Activated CD4-positive, alpha-beta T cell treated with anti-CD3 and anti-CD28 coated beads for 4 hours (primary cell): ENCODE data around the gene ASB6.
A peak's percentile ranks its signal among the peaks of the same experiment; 100 is the strongest.

Source experiments
- DNase-seq, 2 donors: peaks; one replicate each; pipeline ENCODE4 v3.0.0-alpha.2; 2020

Gene ASB6, protein sequence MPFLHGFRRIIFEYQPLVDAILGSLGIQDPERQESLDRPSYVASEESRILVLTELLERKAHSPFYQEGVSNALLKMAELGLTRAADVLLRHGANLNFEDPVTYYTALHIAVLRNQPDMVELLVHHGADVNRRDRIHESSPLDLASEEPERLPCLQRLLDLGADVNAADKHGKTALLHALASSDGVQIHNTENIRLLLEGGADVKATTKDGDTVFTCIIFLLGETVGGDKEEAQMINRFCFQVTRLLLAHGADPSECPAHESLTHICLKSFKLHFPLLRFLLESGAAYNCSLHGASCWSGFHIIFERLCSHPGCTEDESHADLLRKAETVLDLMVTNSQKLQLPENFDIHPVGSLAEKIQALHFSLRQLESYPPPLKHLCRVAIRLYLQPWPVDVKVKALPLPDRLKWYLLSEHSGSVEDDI

DNA sequence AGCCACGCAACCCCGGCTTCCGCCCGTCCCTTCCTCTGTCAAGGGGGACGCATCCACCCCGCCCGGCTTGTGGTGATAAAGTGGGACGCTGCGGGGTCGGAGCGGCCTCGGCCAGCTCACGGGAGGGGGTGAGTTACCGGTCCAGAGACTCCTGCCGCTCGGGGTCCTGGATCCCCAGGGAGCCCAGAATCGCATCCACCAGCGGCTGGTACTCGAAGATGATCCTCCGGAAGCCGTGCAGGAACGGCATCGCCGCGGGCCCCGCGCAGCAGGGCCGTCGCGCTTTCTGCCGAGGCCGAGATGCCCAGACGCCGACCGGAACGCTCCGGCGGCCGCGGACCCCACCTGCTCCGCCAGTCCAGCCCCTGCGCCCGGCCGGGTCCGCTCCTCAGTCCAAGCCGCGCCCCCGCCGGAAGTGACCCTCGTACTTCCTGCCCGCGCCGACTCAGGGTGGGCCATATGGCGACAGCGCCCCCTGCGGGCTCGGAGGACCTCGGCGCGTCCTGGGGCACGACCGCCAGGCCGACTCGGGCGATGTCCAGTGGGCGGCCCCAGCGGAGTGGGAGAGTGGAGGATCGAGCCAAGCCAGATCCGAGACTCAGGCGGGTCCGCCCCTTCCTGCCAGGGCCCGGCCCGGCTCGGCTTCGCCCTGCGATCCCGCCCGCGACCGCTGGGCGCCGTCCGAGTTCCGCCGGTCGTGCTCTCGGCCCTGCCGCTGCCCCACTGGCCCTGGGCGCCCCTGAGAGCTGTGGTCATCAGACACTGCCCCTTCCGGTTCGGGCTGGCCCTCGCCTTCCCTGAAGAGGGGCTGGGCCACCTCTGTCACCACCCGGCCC, at the start of gene ASB6:
Gene ASB6 (minus strand): TSS at position 402 of the 836 bp plus-strand sequence. CDS start 152 bp downstream, at position 250.
- DNase-seq, result peak; percentile 88 to 89

DNA sequence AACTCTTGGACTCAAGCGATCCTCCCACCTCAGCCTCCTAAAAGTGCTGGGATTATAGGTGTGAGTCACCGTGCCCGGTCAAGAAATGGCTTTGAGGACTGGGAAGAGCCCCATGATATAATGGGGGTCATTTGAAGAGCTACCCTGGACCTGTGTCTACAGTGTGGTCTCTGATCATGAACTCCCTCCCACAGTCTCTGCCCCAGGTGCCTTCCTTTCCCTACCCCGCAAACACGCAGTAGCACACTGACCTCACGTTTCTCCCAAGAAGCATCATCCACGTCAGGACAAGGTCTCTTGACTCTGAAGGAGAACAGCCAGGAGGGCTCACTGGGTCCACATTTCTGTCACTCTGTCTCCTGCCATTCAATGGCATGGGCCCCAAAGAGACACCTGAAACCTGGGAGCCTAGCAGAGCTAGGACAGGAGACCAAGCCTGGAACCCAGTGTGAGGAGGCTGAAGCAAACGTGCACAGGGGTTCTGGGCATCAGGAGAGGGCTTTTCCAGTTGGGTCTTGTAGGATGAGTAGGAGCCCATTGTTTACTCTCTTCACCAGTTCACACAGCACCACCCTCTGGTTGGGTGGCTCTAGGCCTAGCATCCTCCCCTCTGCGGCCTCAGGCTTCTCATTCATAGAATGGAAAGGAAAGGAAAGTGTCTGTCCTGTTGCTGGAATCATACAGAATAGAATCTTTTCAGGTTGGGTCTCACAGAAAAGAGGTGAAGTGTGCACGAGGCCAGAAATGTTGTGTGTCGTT, 46.5 kb upstream of the ASB6 start:
- no peak for DNase-seq

GRCh38 chr9:129687391-129687790, 45.4 kb upstream of the ASB6 start:
- DNase-seq, result no peak

GRCh38 chr9:129686736-129687135, 44.8 kb upstream of the ASB6 start:
- no peak for DNase-seq

GRCh38 chr9:129685933-129686259, 43.9 kb upstream of the ASB6 start:
- DNase-seq, result no peak

DNA sequence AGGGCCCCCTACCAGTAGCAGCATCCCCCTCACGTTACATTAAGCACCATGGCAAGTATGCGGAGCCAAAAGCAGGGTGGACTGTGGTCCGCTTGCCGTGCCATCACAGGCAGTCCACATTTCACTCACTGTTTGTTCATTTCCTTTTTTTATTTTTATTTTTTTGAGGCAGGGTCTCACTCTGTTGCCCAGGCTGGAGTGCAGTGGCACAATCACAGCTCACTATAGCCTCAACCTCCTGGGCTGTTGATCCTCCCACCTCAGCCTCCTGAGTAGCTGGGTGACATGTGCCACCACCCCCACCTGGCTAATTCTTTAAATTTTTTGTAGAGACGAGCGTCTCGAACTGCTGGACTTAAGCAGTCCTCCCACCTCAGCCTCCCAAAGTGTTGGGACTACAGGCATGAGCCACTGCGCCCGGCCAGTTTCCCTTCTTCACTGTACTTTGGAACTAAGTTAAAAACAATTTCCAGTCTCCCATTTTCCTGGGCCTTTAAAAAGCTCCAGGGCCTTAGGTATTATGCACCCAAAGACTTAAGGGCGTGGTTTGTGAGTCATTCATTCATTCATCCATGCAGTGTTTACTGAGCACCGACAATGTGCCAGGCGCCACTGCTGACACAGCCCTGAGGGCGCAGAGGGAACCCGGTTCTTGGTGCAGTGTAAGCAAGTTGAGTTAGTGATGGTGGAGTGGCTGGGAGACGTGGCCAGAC, 43.4 kb upstream of the ASB6 start:
- no peak for DNase-seq

GRCh38 chr9:129682381-129682780, 40.4 kb upstream of the ASB6 start:
- no peak for DNase-seq

DNA sequence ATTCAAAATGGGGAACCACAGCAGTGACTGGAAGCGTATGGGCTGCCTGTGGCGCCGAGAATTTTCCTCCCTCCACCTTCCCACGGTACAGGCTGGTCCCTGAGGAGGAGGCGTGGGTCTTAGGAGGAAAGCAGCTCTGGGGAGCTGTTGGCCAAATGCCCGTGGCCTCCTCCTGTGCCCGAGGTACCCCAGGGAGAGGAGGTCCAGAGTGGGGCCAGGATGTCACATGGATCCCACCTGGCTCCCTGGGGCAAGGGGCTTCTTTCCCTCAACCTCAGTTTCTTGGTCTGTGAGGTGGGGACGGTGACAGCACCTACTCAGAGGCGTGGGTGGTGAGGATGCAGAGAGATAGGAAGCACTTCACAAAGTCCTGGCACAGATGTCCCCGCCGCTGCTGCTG, 40.0 kb upstream of the ASB6 start:
- DNase-seq, result no peak

- DNase-seq, result no peak
Observed at GRCh38 chr9:129679537-129679936, 37.6 kb upstream of the ASB6 start.

DNA sequence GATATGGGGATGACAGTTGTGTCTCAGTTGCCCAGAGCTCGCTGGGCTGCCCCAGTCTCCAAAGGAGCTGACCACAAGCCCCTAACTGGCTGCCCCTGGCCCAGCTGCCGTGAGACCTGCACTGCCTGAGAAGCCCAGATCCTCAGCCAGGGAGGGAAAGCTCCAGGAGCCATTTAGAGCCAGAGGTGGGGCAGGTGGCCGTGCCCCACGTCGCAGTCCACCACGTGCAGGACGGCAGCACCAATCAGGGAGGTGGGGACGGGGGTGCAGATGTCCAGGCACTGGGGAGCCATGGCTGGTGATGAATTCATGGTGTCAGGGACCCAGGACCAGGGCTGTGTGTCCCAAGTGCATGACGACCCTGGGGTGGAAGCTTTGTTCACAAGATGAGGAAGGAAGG, 36.9 kb upstream of the ASB6 start:
- DNase-seq, result no peak

DNA sequence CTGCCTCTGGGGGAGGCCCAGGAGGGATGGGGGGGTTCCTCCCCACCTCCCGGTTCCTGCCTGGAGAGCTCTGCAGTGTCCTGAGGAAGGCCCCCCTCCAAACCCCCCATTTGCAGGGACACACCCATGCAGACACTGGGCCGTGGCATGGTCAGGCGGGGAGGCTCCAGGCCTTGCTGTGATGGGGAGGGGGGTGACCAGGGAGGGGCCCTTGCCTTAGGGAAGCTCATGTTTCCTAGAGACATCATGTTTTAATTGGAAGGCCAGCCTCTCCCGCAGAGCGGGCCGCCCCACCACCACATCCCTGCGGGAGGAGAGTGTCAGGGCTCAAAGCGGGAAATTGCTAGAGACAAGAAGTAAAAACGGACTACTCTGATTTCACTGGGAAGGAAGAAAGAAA, 35.5 kb upstream of the ASB6 start:
- no peak for DNase-seq

DNA sequence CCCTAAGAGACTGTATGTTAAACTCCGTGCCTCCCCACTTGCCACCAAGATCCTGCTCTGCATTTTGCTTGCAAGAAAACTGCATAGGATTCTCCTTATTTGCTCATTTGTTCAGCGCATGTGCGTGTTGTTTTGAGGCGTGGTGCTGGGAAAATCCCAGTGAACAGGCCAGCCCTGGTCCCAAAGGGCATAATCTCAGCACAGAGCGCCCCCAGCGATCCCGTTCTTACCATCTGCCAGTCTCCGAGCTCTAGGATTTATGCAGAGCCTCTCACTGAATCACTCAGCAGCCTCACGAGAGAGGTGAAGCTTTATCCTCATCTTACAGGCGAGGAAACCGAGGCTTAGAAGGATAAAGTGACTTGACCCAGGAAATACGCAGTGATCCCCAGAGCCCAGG, 35.0 kb upstream of the ASB6 start:
- DNase-seq, result no peak

- DNase-seq, result no peak
Observed at GRCh38 chr9:129676287-129676686, 34.3 kb upstream of the ASB6 start.

DNA sequence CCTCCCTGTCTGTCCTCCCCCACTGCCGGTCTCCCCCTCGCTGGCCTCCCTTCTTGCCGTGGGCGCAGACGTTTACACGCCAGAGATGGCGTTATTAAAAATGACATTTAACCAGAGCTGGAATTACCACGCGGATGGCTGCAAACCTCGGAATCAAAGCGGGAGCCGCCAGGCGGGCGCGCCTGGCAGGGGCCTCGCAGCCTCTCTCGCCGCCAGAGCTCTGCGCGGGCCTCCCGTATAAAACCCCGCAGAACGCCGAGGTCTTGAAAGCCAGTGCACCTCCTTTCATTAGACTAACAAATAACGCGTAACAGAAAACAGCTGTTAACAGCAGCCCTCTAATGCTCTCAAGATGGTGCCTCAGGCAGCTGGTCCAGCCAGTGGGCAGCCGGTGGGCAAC, 33.7 kb upstream of the ASB6 start:
- DNase-seq, result no peak

GRCh38 chr9:129674229-129674628, 32.3 kb upstream of the ASB6 start:
- no peak for DNase-seq

- no peak for DNase-seq
Observed at GRCh38 chr9:129673602-129674001, 31.7 kb upstream of the ASB6 start.

- no peak for DNase-seq
Observed at GRCh38 chr9:129672702-129673101, 30.8 kb upstream of the ASB6 start.

DNA sequence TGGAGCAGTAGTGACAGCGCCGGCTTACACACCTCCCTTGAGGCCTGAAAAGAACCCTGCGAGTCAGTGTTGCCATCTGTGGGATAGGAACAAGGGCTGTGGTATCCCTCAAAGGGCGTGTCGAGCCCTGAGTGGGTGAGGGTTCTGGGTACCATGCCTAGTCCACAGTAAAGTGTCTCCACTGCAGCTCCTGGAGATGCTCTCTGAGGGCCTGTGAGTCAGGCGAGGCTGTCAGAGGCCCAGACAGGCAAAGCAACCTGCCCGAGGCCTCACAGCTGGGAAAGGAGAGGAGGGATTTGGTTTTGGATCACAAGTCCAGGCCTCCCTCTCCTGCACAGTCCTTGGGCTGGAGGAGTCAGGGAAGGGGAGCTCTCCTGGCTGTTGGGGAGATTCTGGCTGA, 29.6 kb upstream of the ASB6 start:
- peak in 1 of 2 donors; percentile 18 for DNase-seq

- no peak for DNase-seq
Observed at GRCh38 chr9:129671065-129671464, 29.1 kb upstream of the ASB6 start.

DNA sequence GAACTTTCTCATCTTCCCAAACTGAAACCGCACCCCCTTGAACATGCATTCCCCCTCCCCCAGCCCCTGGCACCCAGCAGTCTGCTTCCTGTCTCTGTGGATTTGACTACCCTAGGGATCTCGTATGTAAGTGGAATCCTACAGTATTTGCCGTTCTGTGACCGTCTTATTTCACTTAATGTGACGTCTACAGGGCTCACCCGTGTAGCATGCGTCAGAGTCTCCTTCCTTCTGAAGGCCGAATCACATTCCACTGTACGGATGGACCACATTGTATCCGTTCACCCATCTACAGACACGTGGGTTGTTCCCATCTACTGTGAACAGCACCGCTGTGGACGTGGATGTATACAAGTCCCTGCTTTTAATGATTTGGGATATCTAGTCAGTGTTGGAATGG, 28.0 kb upstream of the ASB6 start:
- no peak for DNase-seq

GRCh38 chr9:129669141-129669718, 27.3 kb upstream of the ASB6 start:
- no peak for DNase-seq

GRCh38 chr9:129667850-129668249, 25.9 kb upstream of the ASB6 start:
- no peak for DNase-seq
